PFSK-1 (cell line): ENCODE results near the gene NDRG3.

ENCODE experiments used
- FOXP2 ChIP-seq: optimal IDR thresholded peaks from 2 replicates; pipeline ENCODE3; 2011; ENCODE audit warnings: borderline replicate concordance, control low read depth, inconsistent platforms; ENCODE audit not compliant: insufficient read depth; ENCODE audit errors: extremely low read length, extremely low read depth
- POLR2AphosphoS5 ChIP-seq: IDR thresholded peaks from 2 replicates; pipeline ENCODE4 v1.6.1; 2012; ENCODE audit warnings: low read depth, mild to moderate bottlenecking, control low read depth, low read length, moderate library complexity
- REST ChIP-seq, 2 experiments: IDR thresholded peaks; 2 replicates each; pipeline versions ENCODE4 v1.6.1 to v1.8.0; 2011 to 2012; ENCODE audit warnings: low read depth in 2 of 2, low read length in 2 of 2, control low read depth in 1 of 2, inconsistent platforms in 1 of 2, mild to moderate bottlenecking in 1 of 2, moderate library complexity in 1 of 2; ENCODE audit not compliant: insufficient read depth in 1 of 2
- SIN3A ChIP-seq: IDR thresholded peaks from 2 replicates; pipeline ENCODE4 v1.6.1; 2012; ENCODE audit warnings: mild to moderate bottlenecking, low read length, moderate library complexity, borderline replicate concordance; ENCODE audit not compliant: insufficient read depth
- TAF1 ChIP-seq: IDR thresholded peaks from 2 replicates; pipeline ENCODE4 v1.6.1; 2012; ENCODE audit warnings: low read length, control low read depth, borderline replicate concordance; ENCODE audit not compliant: insufficient read depth

Gene NDRG3

DNA sequence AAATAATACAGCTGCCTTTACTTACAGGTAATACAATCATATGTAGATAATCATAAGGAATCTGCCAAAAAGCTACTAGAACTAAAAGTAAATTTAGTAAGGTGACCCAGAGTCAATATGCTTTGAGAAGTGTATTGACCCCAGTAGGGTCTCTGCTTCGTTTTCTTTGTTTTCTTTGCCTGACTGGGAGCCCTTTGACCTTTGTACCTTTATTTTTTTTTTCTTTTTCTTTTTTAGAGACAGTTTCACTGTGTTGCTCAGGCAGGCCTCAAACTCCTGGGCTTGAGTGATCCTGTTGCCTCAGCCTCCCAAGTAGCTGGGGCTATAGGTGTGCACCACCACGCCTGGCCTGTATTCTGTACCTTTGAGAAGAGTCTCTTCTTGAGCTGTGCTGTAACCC is 122.4 kb downstream of the NDRG3 start:
- TF ChIP-seq TAF1 (no peak), POLR2AphosphoS5 (no peak), REST (IDR thresholded peaks at IDR 0.05; ENCODE audit: insufficient read depth in 1 of 2, low read depth in 2 of 2, low read length in 2 of 2) (no peak), FOXP2 (no peak), SIN3A (no peak)

GRCh38 chr20:36620917-36621316 is 125.0 kb downstream of the NDRG3 start:
- TF ChIP-seq REST (IDR thresholded peaks at IDR 0.05; ENCODE audit: insufficient read depth in 1 of 2, low read depth in 2 of 2, low read length in 2 of 2) (no peak), TAF1 (no peak), SIN3A (no peak), FOXP2 (no peak), POLR2AphosphoS5 (no peak)

GRCh38 chr20:36614781-36615557 is 130.9 kb downstream of the NDRG3 start:
- TF ChIP-seq SIN3A (no peak), TAF1 (no peak), POLR2AphosphoS5 (no peak), FOXP2 (no peak), REST (IDR thresholded peaks at IDR 0.05; ENCODE audit: insufficient read depth in 1 of 2, low read depth in 2 of 2, low read length in 2 of 2) (no peak)

GRCh38 chr20:36613974-36614373 is 131.9 kb downstream of the NDRG3 start:
- TF ChIP-seq SIN3A (no peak), REST (IDR thresholded peaks at IDR 0.05; ENCODE audit: insufficient read depth in 1 of 2, low read depth in 2 of 2, low read length in 2 of 2) (no peak), POLR2AphosphoS5 (no peak), TAF1 (no peak), FOXP2 (no peak)
